NCI-H1105 treated with DMSO at 0.1 percent for 48 hours (cell line): ENCODE measurements around the gene MYOG.

Experiments used
- DNase-seq: peaks from one replicate; lab custom pipeline; 2025; lab: John Stamatoyannopoulos, UW

The MYOG gene

GRCh38 chr1:203117611-203118575, 32.1 kb upstream of the MYOG start:
- no peak for DNase-seq

DNA sequence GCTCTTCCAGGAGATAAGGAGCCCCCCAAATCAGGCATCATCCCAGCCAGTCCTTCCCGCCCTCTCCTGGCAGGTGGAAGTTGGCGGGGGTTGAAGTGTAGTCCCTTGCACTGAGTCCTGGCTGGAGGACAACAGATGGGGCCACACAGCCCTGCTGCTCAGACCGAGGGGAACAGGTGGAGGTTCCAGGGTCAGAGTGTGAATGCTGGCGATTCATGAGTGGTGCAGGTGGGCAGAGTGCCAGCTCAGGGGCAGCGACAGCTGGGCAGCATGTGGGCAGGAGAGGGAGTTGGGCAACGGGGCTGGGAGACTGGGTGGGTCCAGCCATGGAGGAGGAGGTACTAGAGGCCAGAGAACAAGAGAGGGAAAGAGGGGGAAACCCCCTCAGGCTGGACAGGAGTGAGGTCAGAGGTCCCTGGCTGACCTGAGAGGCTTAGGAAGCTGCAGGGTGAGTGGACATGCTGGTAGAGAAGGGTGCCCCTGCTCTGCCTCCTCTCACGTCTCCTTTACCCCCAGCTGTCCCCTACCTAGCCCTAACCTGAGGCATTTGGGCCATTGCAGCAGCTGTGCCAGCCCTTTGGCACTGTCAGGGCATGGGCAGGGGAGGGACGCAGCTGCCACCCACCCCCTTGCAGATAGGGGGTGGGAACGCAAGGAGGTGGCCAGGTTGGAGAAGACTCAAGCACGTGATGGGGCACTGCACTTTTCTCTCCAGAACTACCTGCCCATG, 30.4 kb upstream of the MYOG start:
- DNase-seq, result peak; percentile 6

DNA sequence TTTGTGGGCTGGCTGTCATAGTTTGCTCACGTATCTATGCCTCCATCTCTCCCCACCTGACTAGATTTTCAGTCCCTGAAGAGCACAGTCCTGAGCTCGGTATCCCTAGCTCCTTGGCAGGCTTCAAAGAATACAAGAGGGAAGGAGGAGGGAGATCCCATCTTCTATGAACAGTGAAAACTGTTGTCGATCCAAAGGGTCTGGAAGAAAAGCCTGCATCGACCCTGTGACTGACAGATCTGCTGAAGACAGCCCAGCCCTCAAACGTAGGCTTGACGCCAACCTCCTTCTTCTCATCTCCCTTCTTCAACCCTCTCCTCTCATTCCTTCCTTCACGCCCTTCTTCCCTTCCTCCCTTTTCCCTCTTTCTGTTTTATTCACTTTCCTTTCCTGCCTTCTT, 28.4 kb upstream of the MYOG start:
- no peak for DNase-seq

- no peak for DNase-seq
These were observed 27.5 kb upstream of the MYOG start for GRCh38 chr1:203113308-203113707.

GRCh38 chr1:203112475-203112874, 26.7 kb upstream of the MYOG start:
- no peak for DNase-seq

- DNase-seq, result no peak
These were observed 19.1 kb upstream of the MYOG start for GRCh38 chr1:203104789-203105390.

DNA sequence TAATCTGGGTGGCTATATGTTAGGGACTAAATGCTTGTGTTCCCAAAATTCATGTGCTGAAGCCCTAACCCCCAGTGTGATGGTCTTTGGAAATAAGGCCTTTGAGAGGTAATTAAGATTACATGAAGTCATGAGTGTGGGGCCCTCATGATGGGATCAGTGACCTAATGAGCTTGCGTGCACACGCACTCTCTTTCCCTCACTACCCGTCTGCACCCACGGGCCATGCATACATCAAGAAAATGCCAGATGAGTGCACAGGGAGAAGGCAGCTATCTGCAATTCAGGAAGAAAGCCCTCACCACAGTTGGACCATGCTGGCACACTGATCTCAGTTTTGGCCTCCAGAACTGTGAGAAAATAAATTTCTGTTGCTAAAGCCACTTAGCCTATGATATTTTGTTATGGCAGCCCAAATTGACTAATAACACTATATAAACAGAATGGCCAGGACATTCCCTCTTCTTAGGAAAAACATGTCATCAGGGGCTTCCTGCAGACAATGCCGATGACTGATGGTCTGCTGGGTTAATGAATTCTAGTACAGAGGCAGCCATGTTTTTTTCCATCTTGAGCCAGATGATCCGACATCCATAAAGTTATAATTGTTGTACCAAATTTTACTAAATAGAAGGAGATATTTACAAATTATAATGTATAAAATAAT, 18.1 kb upstream of the MYOG start:
- DNase-seq, result no peak

GRCh38 chr1:203103216-203103615, 17.4 kb upstream of the MYOG start:
- no peak for DNase-seq

- DNase-seq, result no peak
These were observed 16.2 kb upstream of the MYOG start for GRCh38 chr1:203101813-203102634.

GRCh38 chr1:203100516-203100869, 14.7 kb upstream of the MYOG start:
- no peak for DNase-seq

- DNase-seq, result no peak
These were observed 14.1 kb upstream of the MYOG start for GRCh38 chr1:203099805-203100515.

- DNase-seq, result no peak
These were observed 13.2 kb upstream of the MYOG start for GRCh38 chr1:203098914-203099520.

- no peak for DNase-seq
These were observed 12.6 kb upstream of the MYOG start for GRCh38 chr1:203098445-203098844.

DNA sequence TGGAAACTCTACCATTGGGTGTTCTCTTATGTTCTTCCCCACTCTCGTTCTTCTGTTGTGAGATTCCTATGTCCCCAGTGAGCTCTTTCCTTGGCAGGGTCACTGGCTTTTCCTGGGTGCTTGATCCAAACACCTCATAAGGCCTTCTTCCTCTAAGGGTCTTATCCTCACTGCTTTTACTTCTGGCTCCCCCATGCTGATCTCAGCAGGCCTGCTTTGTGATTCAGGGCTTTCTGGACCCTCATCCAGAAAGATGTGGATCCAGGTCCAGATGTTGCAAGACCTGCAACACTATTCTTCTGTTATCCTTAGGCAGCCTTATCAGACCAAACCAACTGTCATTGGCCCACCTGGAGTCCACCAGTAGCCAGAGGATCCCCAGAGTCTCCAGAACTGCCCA, 11.2 kb upstream of the MYOG start:
- DNase-seq, result no peak

DNA sequence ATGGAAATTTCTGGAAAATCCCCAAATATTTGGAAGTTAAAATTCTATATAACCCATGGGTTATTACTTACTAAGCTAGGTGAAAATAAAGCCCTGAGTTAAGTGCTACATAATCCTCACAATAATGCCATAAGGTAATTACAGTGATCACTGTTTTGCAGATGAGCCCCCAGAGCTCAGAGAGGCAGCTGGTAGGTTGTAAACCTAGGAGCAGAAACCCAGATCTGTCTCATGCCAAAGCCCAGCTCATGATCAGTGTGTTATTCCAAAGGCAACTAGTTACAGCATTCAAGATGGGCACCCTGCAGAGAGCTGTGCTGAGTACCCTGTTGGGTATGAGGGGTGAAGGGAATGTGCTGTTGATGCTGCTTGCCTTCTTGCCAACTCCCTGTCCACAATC, 10.8 kb upstream of the MYOG start:
- DNase-seq, result no peak

- DNase-seq, result no peak
These were observed 9.4 kb upstream of the MYOG start for GRCh38 chr1:203095061-203095690.

GRCh38 chr1:203093754-203094410, 8.1 kb upstream of the MYOG start:
- DNase-seq, result no peak

DNA sequence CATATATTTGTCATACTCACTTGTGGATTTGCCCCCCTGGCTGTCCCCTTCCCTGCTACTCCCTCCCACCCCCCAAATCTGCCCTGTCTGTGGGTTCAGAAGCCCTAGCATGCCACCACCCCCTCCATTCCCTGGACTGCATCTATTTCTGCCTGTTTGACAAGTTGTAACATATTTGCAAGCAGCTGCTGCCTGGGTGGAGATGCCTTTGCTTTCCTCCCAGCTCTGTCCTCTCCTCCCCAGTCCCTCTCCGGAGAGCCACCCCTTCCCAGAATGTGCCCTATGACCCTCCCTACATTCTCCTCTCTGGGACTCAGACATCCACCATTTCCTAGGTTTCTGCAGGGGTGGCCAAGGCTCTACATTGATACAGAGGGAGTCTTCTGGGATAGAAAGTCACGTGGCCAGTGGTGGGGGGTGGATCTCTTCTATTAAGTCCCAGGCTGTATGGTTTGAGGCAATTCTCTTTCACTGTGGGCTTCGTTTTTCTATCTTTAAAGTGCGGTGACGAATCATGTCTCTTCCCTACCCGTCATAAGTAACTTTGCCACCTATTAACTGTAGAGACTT, 6.0 kb upstream of the MYOG start:
- DNase-seq, result no peak

GRCh38 chr1:203091199-203091477, 5.3 kb upstream of the MYOG start:
- no peak for DNase-seq
